OCI-LY1 (cell line): ENCODE results near the gene ANKK1.

ENCODE experiments used
- EZH2 ChIP-seq: fragments of 200-600 bp; sonication (generic), shearing (Covaris generic); IDR thresholded peaks from 2 replicates; pipeline ENCODE4 v1.8.0; 2017; ENCODE audit warnings: borderline replicate concordance, mixed run types, mild to moderate bottlenecking, antibody characterized with exemption, low read length, moderate library complexity, mixed read lengths
- TF ChIP-seq, protein P1 (sequence below): fragments of 200-600 bp; sonication (generic), shearing (Covaris generic); IDR thresholded peaks from 2 replicates; pipeline ENCODE4 v1.5.1; 2017; ENCODE audit warnings: mild to moderate bottlenecking, antibody characterized with exemption, low read length, moderate library complexity, mixed read lengths

DNA sequence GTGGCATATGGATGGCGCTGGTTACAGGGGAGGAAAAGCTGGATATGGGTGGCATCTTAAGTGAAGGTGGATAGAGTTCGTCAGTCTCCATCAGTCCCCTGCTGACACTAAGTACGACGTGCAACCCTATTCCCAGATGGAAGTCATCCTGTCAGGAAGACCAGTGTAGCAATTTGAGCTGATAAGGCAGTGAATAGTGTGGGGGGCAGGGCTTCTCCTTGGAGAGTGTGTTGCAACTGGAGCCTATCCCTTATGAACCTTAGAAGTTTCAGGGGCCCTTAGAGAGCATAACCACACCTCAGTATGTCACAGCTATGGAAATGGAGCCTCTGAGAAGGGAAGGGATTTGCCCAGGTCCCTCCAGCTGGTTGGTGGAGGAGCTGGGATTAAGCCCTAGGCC, 36.1 kb upstream of the ANKK1 start:
- TF ChIP-seq EZH2 = no peak
- TF ChIP-seq, protein P1, sequence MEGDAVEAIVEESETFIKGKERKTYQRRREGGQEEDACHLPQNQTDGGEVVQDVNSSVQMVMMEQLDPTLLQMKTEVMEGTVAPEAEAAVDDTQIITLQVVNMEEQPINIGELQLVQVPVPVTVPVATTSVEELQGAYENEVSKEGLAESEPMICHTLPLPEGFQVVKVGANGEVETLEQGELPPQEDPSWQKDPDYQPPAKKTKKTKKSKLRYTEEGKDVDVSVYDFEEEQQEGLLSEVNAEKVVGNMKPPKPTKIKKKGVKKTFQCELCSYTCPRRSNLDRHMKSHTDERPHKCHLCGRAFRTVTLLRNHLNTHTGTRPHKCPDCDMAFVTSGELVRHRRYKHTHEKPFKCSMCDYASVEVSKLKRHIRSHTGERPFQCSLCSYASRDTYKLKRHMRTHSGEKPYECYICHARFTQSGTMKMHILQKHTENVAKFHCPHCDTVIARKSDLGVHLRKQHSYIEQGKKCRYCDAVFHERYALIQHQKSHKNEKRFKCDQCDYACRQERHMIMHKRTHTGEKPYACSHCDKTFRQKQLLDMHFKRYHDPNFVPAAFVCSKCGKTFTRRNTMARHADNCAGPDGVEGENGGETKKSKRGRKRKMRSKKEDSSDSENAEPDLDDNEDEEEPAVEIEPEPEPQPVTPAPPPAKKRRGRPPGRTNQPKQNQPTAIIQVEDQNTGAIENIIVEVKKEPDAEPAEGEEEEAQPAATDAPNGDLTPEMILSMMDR = no peak
